ENCODE measurements around the gene ACSF3.

The ACSF3 gene

DNA sequence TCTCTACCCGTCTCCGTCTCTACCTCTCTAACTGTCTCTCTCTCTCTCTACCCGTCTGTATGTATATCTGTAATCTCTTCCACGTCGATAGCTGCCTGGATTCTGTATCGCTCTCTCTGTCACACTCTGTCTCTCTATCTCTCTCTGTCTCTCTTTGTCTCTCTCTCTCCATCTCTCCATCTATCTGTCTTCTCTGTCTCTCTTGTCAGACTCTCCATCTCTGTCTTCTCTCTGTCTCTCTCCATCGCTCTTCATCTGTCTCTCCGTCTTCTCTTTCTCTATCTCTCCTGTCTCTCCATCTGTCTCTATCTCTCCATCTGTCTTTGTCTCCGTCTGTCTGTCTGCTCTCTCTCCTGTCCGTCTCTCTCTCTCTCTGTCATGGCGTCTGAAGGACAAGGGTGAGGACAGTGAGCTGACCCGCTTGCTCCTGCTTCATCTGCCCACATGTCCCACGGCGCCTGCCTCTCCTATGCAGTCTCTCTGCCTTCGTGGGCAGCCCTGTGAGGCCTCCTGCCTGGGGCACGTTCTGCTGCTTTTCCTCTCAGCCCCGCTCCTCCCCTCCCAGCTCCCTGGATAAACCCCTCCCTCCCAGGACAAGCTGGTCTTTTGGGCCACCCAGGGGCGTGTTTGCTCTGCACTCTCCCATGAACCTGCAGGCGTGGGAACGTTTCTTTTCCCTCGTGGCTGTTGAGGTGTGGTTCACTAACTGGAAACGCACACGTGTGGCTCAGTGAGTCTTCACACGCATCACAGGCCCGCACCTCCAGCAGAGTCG, 18.9 kb downstream of the ACSF3 start:
- no peak for DNase-seq (ENCODE audit: low spot score)

DNA sequence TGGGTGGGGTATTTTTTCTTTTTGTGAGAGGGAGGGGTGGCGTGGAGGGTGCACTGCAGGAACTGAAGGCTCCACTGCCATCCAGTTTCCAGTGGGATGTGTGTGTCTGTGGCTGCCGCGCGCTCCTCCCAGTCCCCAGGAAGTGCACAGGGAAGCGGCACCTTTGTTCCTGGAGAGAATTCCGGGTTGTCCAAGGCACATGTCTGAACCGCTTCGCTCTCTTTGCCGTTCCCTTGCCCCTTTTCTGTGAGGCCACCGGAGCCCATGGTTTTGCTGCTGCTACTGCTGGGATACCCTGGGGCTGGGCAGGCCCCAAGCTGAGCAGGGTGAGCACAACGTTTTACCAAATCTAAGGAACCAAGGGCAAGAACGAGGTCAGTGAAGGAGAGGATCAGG, 19.5 kb downstream of the ACSF3 start:
- no peak for DNase-seq (ENCODE audit: low spot score)

GRCh38 chr16:89113661-89114060, 20.0 kb downstream of the ACSF3 start:
- DNase-seq (ENCODE audit: low spot score) = no peak

GRCh38 chr16:89114159-89114981, 20.7 kb downstream of the ACSF3 start:
- no peak for DNase-seq (ENCODE audit: low spot score)

DNA sequence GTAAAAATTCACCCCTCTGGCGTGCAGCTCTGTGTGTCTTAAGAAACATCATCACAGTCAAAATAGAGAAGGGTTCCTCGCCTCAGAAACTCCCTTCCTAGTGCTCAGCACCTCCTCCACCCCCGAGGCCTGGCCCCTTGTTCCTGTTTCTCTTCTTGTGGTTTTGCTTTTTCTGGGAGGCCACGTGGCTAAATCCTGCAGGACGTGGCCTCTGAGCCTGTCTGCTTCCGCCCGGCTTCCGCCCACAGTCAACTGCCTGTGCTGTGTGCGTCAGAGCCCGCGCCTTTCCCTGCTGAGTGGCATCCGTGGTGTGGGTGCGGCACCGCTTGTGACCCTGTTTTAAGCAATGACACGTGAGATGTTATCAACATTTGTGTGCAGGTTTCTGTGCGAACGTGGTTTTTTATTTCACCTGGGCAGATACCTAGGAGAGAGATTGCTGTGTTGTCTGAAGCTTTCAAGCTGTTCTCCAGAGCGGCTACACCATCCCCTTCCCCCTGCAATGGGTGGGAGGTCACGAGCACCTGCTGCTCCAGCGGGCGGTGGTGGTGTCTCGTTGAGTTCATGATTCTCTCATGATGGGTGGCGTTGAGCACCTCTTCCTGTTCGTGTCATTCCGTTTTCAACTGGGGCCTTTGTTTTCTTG, 21.7 kb downstream of the ACSF3 start:
- DNase-seq (ENCODE audit: low spot score) = peak; percentile 85

DNA sequence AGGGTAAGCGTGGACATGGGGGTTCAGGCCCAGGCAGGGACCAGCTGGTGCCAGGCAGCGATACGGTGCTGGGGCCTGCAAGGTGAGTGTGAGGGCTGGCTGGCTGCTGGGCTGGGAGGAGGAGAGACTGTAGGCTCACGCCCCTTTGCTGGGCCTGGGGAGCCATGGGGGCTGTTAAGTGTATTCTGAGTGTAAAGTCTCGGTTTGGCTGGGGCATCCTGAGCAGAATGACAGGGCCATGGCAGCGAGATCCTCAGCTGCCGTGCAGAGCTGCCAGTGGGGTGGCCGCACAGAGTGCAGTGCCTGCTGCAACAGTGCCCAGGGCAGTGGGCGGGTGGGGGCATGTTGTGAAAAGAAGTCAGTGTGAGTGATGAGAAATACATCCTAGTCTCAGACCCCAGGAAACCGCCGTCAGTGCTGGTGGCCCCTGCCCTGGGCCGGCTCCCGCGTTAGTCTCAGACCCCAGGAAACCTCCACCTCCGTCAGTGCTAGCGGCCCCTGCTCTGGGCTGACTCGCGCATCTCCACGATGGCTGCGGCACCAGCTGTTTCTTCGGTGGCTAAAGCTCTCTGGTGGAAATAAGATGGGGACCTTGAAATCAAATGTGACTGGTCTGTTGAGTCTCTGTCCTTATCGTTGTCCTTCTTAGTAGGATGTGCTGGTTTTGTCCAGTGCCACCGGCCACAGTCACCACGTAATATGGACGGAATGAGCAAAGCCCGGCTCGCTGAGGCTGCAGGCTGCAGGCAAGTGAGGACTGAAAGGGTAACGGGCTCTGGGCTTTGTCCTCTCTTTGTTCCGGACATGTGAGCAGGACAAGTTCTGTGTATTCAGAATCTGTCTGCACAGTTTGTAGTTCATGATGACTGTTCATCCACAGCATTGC, 22.9 kb downstream of the ACSF3 start:
- no peak for DNase-seq (ENCODE audit: low spot score)

DNA sequence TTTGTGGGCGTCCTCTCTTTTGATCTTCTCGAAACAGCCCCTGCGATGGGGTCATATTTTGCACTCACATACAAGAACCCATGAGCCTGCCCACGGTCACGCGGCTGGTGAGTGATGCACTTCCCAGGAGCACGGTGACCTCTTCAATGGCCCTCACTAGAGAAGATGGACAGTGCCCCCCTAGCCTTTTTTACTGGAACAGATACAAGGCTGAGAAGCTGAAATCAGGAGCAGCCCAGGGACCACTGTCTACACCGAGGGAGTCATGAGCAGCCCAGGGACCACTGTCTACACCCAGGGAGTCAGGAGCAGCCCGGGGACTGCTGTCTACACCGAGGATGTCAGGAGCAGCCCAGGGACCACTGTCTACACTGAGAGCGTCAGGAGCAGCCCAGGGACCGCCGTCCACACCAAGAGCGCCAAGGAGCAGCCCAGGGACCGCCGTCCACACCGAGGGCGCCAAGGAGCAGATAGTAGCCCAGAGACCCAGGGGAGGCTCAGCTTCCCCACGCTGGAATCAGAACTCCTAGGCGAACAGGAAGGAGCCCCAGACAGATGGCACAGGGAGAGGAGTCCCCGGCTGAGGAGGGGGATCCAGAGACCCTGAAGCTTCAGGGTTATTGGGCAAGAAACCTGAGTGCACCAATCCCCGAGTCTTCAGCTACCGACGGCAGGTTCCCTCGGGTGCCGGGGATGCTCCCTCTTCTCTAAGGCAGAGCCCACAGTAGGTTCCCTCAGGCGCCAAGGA, 23.7 kb downstream of the ACSF3 start:
- DNase-seq (ENCODE audit: low spot score) = no peak

DNA sequence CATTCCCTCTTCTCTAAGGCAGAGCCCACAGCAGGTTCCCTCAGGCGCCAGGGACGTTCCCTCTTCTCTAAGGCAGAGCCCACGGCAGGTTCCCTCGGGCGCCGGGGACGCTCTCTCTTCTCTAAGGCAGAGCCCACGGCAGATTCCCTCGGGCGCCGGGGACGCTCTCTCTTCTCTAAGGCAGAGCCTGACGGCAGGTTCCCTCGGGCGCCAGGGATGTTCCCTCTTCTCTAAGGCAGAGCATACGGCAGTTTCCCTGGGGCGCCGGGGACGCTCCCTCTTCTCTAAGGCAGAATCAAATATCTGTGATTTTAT, 24.3 kb downstream of the ACSF3 start:
- no peak for DNase-seq (ENCODE audit: low spot score)

- DNase-seq (ENCODE audit: low spot score) = no peak
These were observed 24.9 kb downstream of the ACSF3 start for GRCh38 chr16:89118361-89119165.

GRCh38 chr16:89119166-89119621, 25.5 kb downstream of the ACSF3 start:
- no peak for DNase-seq (ENCODE audit: low spot score)

- no peak for DNase-seq (ENCODE audit: low spot score)
These were observed 26.0 kb downstream of the ACSF3 start for GRCh38 chr16:89119661-89120141.

GRCh38 chr16:89120281-89120680, 26.6 kb downstream of the ACSF3 start:
- no peak for DNase-seq (ENCODE audit: low spot score)

DNA sequence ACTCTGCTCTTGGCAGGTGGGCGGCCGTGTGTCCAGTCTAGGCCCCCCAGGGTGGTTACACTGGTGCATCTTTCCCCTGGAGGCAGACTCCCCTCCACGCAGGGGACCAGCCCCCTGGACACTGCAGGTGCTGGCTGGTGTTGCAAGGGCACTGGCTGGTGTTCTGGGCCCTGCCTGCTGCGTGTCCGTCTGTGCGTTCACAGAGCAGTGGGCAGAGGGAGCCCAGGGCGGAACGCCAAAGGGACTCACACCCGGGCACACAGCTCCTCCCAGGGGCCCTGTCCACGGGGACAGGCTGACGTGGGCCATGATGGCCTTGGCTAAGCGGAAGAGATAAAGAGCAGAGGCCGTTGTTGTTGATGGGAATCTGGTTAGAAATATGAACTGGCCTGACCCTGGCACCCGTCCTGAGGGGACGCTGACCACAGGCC, 27.3 kb downstream of the ACSF3 start:
- DNase-seq (ENCODE audit: low spot score) = no peak

GRCh38 chr16:89121691-89122321, 28.2 kb downstream of the ACSF3 start:
- DNase-seq (ENCODE audit: low spot score) = no peak

DNA sequence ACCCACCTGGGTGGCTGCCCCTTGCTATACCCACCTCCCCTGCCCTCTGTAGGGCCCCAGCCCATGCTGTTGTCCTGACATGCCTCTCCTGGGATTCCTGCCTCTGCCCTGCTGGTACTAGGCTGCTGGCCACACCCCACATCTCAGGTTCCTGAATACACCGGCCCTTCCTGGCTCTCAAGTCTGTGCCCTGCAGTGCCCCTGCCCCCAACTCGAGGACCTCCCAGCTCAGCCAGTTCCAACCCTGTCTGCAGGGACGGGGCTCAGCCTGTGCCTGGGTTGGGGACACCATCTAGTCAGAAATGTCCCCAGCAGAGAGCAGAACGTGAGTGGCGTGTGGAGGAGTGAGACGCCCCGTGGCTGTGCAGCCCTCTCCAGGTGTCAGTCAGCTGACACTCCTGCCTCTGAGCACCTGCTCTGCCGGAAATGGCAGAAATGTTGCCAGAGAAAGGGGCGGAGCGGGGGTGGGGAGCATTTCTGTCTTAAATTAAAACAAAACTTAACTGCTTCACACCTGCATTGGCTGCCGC, 28.7 kb downstream of the ACSF3 start:
- DNase-seq (ENCODE audit: low spot score) = no peak

DNA sequence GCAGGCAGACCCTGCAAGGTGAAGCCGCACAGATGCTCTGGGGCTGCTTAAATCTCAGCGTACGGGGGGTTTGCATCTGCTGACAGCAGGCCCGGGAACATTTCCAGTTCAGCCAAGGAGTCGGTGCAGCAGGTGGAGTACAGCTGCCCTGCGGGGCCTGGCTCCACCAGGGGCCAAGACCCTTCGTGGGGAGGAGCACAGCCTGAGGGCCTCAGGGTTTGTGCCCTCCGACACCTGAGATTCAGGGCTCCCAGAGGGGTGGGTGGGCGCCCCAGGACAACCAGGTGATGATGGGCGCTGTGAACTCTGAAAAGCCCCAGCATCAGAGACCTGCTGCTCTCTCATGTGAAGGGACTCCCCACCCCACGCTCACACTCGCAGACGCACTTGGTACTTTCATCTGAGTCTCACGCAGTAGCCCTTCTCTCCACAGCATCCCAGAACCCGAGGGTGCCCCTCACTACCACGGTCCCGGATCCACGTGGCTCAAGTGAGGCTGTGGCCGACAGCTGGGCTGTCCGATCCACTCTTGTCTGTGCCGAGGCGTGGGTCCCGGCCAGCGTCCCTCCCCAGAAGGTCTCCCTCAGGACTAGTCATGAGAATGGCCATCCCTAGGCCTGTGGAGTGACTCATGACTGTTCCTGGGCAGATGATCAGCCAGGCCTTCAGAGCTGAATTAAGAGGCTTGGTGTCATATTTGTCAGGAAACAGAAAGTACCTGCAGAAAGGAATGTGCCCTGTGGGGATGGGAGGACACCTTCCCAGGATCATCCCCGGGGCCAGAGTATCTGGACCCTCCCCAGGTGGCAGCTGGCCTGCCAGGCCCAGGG, 29.6 kb downstream of the ACSF3 start:
- no peak for DNase-seq (ENCODE audit: low spot score)

DNA sequence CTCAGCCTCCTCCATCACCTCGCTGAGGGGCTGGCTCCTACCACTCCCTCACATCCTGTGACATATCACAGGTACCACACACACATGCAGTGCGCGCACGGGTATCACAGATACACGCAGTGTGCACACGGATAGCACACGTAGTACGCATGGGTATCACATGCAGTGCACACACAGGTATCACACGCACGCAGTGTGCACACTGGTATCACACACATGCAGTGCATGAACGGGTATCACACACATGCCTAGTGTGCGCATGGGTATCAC, 30.1 kb downstream of the ACSF3 start:
- DNase-seq (ENCODE audit: low spot score) = no peak

DNA sequence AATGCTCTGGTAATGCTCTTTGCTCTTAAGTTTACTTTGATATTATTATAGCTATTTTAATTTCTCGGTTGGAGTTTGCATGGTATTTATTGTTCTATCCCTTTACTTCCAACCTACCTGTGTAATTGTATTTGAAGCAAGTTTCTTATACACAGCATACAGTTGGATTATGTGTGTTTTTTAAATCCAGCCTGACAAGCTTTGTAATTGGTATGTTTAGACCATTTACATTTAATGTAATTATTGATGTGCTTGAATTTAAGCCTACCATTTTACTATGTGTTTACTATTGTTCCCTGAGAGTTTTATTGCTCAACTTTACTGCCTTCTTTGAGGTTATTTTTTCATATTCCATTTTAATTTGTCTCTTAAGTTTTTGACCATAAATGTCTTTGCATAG, 35.7 kb downstream of the ACSF3 start:
- no peak for DNase-seq (ENCODE audit: low spot score)

GRCh38 chr16:89130448-89130847, 36.8 kb downstream of the ACSF3 start:
- DNase-seq (ENCODE audit: low spot score) = no peak
